HUDEP-2 (cell line): Measurements from ENCODE around the gene ZC2HC1B.

Experiments used
- DNase-seq, 76 experiments: peaks; one replicate each; lab custom pipeline; 2025; ENCODE audit not compliant: unreplicated experiment in 76 of 76; lab: John Stamatoyannopoulos, UW

ZC2HC1B gene

DNA sequence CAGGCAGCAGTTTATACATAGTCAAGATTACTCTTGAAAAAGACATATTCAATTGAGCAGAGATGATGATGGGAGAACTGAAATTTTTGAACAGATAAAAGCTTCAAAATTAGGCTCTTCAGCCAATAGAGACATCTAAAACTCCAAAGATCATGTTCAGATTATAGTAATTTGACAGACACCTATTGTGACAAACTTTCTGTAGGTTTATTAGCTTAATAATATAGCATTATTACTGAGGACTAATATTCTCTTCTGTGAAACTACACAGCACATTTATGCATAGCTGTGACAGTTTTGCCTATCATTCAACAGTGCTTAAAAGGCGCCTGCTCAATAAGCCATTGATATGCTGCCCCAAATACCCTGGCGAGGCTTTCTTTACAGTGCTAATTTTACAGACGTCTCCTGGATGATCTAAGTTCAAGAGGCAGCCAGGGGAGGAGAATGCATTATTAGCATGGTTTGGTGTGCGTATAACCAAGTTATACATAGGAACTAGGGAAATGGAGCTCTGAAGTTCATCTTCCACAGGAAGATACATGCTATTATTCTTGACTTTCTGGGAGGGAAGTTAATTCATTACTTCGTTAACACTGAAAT is 122.3 kb downstream of the ZC2HC1B start:
- DNase-seq, result no peak
